Testis (tissue), 3 donors: Measurements from ENCODE around the gene GJA5. TPM values are rescaled to one million over a fixed set of nuclear protein-coding genes. Genes with fewer than 3 reads are reported as not detected.

Experiments used
- DNase-seq: peaks from one replicate; pipeline ENCODE4 v3.0.0-alpha.2; 2019
- H3K27ac ChIP-seq, 2 donors: fragments of 200-600 bp; sonication (generic); one replicate each; pipeline ENCODE4 v1.5.1; 2019
- H3K27me3 ChIP-seq: fragments of 200-600 bp; sonication (generic); one replicate; pipeline ENCODE4 v1.5.1; 2019
- H3K36me3 ChIP-seq: fragments of 200-600 bp; sonication (generic); one replicate; pipeline ENCODE4 v1.5.1; 2017; ENCODE audit warnings: low read depth; ENCODE audit errors: missing control alignments
- H3K4me1 ChIP-seq: fragments of 200-600 bp; sonication (generic); one replicate; pipeline ENCODE4 v1.5.1; 2019
- H3K4me3 ChIP-seq, 2 donors: fragments of 200-600 bp; sonication (generic); one replicate each; pipeline ENCODE4 v1.5.1; 2017 to 2019
- H3K9me3 ChIP-seq: fragments of 200-600 bp; sonication (generic); one replicate; pipeline ENCODE4 v1.5.1; 2017
- CTCF ChIP-seq, 3 experiments: fragments of 450-650 bp in 2 of 3; fragments of 200-600 bp in 1 of 3; sonication (generic) in 1 of 3; IDR thresholded peaks; one replicate each; pipeline ENCODE4 v1.5.1; 2016 to 2019; ENCODE audit warnings: antibody characterized with exemption in 3 of 3, mild to moderate bottlenecking in 2 of 3, moderate library complexity in 1 of 3
- POLR2A ChIP-seq: fragments of 450-650 bp; IDR thresholded peaks from one replicate; pipeline ENCODE4 v1.6.1; 2017; ENCODE audit warnings: antibody characterized with exemption, mild to moderate bottlenecking, moderate library complexity
- WGBS, 2 donors: methylation state at CpG; one replicate each; pipeline ENCODE4 v1.1.5; 2018; 5-methylcytosine and 5-hydroxymethylcytosine counted together
- intact Hi-C: fragments of 100-400 bp; cut with DNase I; formaldehyde crosslinking; loops from one replicate; pipeline ENCODE4 v1.15.1; 2023; ENCODE audit warnings: low total_unique reads
- polyA plus RNA-seq: library from polyadenylated mRNA; stranded (reverse); fragments of 350-450 nt; fragmentation: Illumina TruSeq; extraction: RNeasy Lipid Tissue Mini Kit (QIAGEN cat#74804); gene quantifications from one replicate; pipeline ENCODE4 v1.2.3, GENCODE V29; 2014; ENCODE audit warnings: low read depth, low replicate concordance; ENCODE audit not compliant: insufficient read depth
- total RNA-seq, 2 donors: library from RNA; depleted of rRNA; stranded (reverse); fragments of >200 nt; gene quantifications; one replicate each; pipeline ENCODE4 v1.2.3, GENCODE V29; 2016

GJA5 gene
- total and polyA plus RNA-seq, 3 donors from 2014 or later, result 1.2 to 5.6 (median 2.2) TPM

- H3K9me3 ChIP-seq, result no peaks in the 10 kb centered on the region
- no peaks in the 10 kb centered on the region for H3K4me1 ChIP-seq
- H3K4me3 ChIP-seq, result no peak overlapping the region
- intact Hi-C loops, result loop anchor here (10.0 kb wide), 1 partner anchor 163 kb away; no protein-coding TSS in a partner anchor
- no peaks in the 10 kb centered on the region for H3K27me3 ChIP-seq
- TF ChIP-seq CTCF (IDR thresholded peaks at IDR 0.05), result no peak
- no peak for TF ChIP-seq POLR2A
- no peak for DNase-seq
- H3K27ac ChIP-seq, result no peak overlapping the region
- 63 to 64% methylated on average over 1 of the region's 1 CpG for WGBS, 2 donors
- no peaks in the 10 kb centered on the region for H3K36me3 ChIP-seq
These were observed 38.7 kb downstream of the GJA5 start for GRCh38 chr1:147721716-147722115.

- TF ChIP-seq POLR2A (no peak), CTCF (IDR thresholded peaks at IDR 0.05) (no peak)
- intact Hi-C loops, result loop anchor here (10.0 kb wide), 1 partner anchor 164 kb away; no protein-coding TSS in a partner anchor
These were observed 39.8 kb downstream of the GJA5 start for GRCh38 chr1:147720557-147720956.

GRCh38 chr1:147719711-147720225, 40.6 kb downstream of the GJA5 start:
- H3K4me3 ChIP-seq, result no peak overlapping the region
- H3K27me3 ChIP-seq, result no peaks in the 10 kb centered on the region
- H3K36me3 ChIP-seq, result no peaks in the 10 kb centered on the region
- TF ChIP-seq CTCF (IDR thresholded peaks at IDR 0.05) (no peak), POLR2A (no peak)
- H3K4me1 ChIP-seq, result no peaks in the 10 kb centered on the region
- DNase-seq, result no peak
- intact Hi-C loops, result loop anchor here (10.0 kb wide), 1 partner anchor 165 kb away; no protein-coding TSS in a partner anchor
- 65 to 67% methylated on average over 7 of the region's 7 CpGs for WGBS, 2 donors
- H3K27ac ChIP-seq, result no peak overlapping the region
- H3K9me3 ChIP-seq, result no peaks in the 10 kb centered on the region

More at GRCh38 chr1:147720557-147720956, 39.8 kb downstream of the GJA5 start:
- Histone ChIP-seq H3K36me3 (no peaks in the 10 kb centered on the region), H3K9me3 (no peaks in the 10 kb centered on the region), H3K27me3 (no peaks in the 10 kb centered on the region), H3K27ac (no peak overlapping the region), H3K4me3 (no peak overlapping the region), H3K4me1 (no peaks in the 10 kb centered on the region)
- WGBS, 2 donors, result 91 to 97% methylated on average over 4 of the region's 4 CpGs
- no peak for DNase-seq

- no peak for DNase-seq
- Histone ChIP-seq H3K27me3 (no peaks in the 10 kb centered on the region), H3K4me1 (no peaks in the 10 kb centered on the region), H3K36me3 (no peaks in the 10 kb centered on the region), H3K9me3 (no peaks in the 10 kb centered on the region), H3K27ac (no peak overlapping the region), H3K4me3 (no peak overlapping the region)
- 88 to 89% methylated on average over 7 of the region's 7 CpGs for WGBS, 2 donors
- intact Hi-C loops, result no loop called here
- no peak for TF ChIP-seq CTCF (IDR thresholded peaks at IDR 0.05)
- TF ChIP-seq POLR2A, result no peak
These were observed 41.2 kb downstream of the GJA5 start for GRCh38 chr1:147719029-147719698.
